Measurements from ENCODE around the gene FBXO41. TPM values are rescaled to one million over a fixed set of nuclear protein-coding genes. Genes with fewer than 3 reads are reported as not detected.

FBXO41 gene
- polyA plus RNA-seq, 1 of the 3 experiments (the other 2 are of a cell fraction), result 3.1 TPM

- WGBS (ENCODE audit: low lambda C conversion rate), result 89% methylated on average over 4 of the region's 4 CpGs
- CTCF ChIA-PET, result interaction anchor here (0.9 to 1.2 kb wide), 2 partner anchors 11 to 29 kb away, joined by 3 read pairs; no protein-coding TSS in a partner anchor
- no peak for TF ChIP-seq REST (IDR thresholded peaks at IDR 0.05; ENCODE audit: low read depth, low read length)
Measured at GRCh38 chr2:73262108-73262651, 22.1 kb downstream of the FBXO41 start.

GRCh38 chr2:73260338-73260984 lies 23.8 kb downstream of the FBXO41 start:
- 45% methylated on average over 5 of the region's 17 CpGs for WGBS (ENCODE audit: low lambda C conversion rate)
- H3K27ac ChIP-seq (ENCODE audit: low read depth in 2 of 2, low read length in 1 of 2), result no peak overlapping the region
- H3K79me2 ChIP-seq (ENCODE audit: insufficient read depth), result no peaks in the 10 kb centered on the region
- H3K4me2 ChIP-seq, result no peak overlapping the region
- CTCF ChIA-PET, result interaction anchor here (0.6 to 2.1 kb wide), 5 partner anchors 14 to 50 kb away, joined by 3 to 9 read pairs (median 6); partner anchors contain the start of gene PRADC1
- no peaks in the 10 kb centered on the region for H3K9me3 ChIP-seq
- H4K20me1 ChIP-seq (ENCODE audit: insufficient read depth), result no peaks in the 10 kb centered on the region
- H3K9me2 ChIP-seq, result no peaks in the 10 kb centered on the region
- H3K4me3 ChIP-seq (ENCODE audit: low read depth in 2 of 2, low read length in 1 of 2), result no peak overlapping the region
- no peak overlapping the region for H2AFZ ChIP-seq (ENCODE audit: low read depth)
- POLR2A ChIA-PET, result no interaction called here
- peaks cover 0 to under 1% of the 10 kb centered on the region in 2 experiments for H3K36me3 ChIP-seq (replicated peaks in 1 of 2; ENCODE audit: control insufficient read depth in 1 of 2, insufficient read depth in 2 of 2, low read length in 1 of 2)
- TF ChIP-seq RAD21 (IDR thresholded peaks at IDR 0.05; ENCODE audit: low read length), result peak; percentile 65
- no peak for TF ChIP-seq TEAD4 (IDR thresholded peaks at IDR 0.05; ENCODE audit: borderline replicate concordance, insufficient read depth)
- no peak for TF ChIP-seq REST (IDR thresholded peaks at IDR 0.05; ENCODE audit: low read depth, low read length)
- peak; percentile 67; the same call in 1 of the 2 replicates for TF ChIP-seq MAX (IDR thresholded peaks at IDR 0.05; ENCODE audit: low read depth)
- TF ChIP-seq EZH2phosphoT487 (IDR thresholded peaks at IDR 0.05; ENCODE audit: borderline replicate concordance, low read depth), result no peak
- no peak for TF ChIP-seq IRF3 (IDR thresholded peaks at IDR 0.05; ENCODE audit: low read depth, low read length)
- peak; percentile 25; the same call in 1 of the 2 replicates for TF ChIP-seq USF1 (IDR thresholded peaks at IDR 0.05; ENCODE audit: borderline replicate concordance, low read depth)
- peak; percentile 20; the same call in 1 of the 2 replicates for TF ChIP-seq SMC3 (IDR thresholded peaks at IDR 0.05; ENCODE audit: low read depth, low read length)
- TF ChIP-seq NFIC (IDR thresholded peaks at IDR 0.05; ENCODE audit: borderline replicate concordance), result no peak
- TF ChIP-seq CTCF (IDR thresholded peaks at IDR 0.05), result peak; percentile 52
- DNase-seq, result peak; percentile 74
- no peaks in the 10 kb centered on the region for H3K4me1 ChIP-seq (ENCODE audit: control insufficient read depth in 1 of 2, insufficient read depth in 2 of 2, low read depth in 1 of 2, low read length in 1 of 2)
- no peak overlapping the region for H3K9ac ChIP-seq
- no peaks in the 10 kb centered on the region for H3K27me3 ChIP-seq (ENCODE audit: insufficient read depth)
- no peaks in the 10 kb centered on the region for H3F3A ChIP-seq (replicated peaks; ENCODE audit: insufficient read depth)

More at GRCh38 chr2:73262108-73262651, 22.1 kb downstream of the FBXO41 start:
- Histone ChIP-seq H2AFZ (ENCODE audit: low read depth) (no peak overlapping the region), H3K4me1 (ENCODE audit: control insufficient read depth in 1 of 2, insufficient read depth in 2 of 2, low read depth in 1 of 2, low read length in 1 of 2) (no peaks in the 10 kb centered on the region; a peak in 1 of 4 replicates), H3K36me3 (replicated peaks in 1 of 2; ENCODE audit: control insufficient read depth in 1 of 2, insufficient read depth in 2 of 2, low read length in 1 of 2) (no peaks in the 10 kb centered on the region), H3K79me2 (ENCODE audit: insufficient read depth) (no peaks in the 10 kb centered on the region), H3K27ac (ENCODE audit: low read depth in 2 of 2, low read length in 1 of 2) (no peak overlapping the region), H3K9me3 (no peaks in the 10 kb centered on the region), H3K9me2 (no peaks in the 10 kb centered on the region), H3K9ac (no peak overlapping the region), H3K27me3 (ENCODE audit: insufficient read depth) (no peaks in the 10 kb centered on the region), H3K4me3 (ENCODE audit: low read depth in 2 of 2, low read length in 1 of 2) (no peak overlapping the region), H3F3A (replicated peaks; ENCODE audit: insufficient read depth) (no peaks in the 10 kb centered on the region), H4K20me1 (ENCODE audit: insufficient read depth) (no peaks in the 10 kb centered on the region), H3K4me2 (no peak overlapping the region)
- DNase-seq, result no peak
- POLR2A ChIA-PET, result no interaction called here

Data from SK-N-SH (cell line).